Measurements from ENCODE around the gene LRRC3.

DNA sequence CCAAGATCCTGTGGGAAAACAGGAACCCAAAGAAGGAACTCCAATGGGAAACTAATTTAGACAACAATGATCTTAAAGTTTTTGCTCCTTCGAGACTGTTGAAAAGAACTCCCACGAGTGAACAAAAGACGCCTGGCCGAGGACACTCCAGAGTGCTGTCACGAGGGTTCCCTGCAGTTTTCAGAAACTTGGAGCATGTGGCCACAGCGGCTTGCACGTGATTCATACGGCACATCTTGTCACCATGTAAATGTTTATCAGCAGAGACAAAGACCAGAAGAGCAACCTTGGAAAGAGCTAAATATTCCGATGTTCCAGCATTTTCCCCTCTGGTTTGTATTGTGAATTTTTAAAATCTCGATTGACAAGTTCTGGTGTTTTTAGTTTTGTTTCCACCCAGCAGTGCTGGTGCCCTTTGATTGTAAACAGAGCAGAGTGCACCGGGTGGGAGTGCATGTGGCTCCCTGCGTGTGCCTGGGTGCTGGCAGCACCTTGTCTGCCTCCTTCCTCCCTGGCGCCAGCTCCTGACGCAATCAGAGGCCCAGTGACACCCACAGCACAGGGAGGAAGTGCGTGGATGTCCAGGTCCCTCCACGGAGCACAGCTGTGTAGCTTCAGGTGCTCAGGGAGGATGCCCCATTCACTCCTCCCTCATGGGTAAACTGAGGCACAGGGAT is 23.0 kb downstream of the LRRC3 start:
- TF ChIP-seq, protein P1, sequence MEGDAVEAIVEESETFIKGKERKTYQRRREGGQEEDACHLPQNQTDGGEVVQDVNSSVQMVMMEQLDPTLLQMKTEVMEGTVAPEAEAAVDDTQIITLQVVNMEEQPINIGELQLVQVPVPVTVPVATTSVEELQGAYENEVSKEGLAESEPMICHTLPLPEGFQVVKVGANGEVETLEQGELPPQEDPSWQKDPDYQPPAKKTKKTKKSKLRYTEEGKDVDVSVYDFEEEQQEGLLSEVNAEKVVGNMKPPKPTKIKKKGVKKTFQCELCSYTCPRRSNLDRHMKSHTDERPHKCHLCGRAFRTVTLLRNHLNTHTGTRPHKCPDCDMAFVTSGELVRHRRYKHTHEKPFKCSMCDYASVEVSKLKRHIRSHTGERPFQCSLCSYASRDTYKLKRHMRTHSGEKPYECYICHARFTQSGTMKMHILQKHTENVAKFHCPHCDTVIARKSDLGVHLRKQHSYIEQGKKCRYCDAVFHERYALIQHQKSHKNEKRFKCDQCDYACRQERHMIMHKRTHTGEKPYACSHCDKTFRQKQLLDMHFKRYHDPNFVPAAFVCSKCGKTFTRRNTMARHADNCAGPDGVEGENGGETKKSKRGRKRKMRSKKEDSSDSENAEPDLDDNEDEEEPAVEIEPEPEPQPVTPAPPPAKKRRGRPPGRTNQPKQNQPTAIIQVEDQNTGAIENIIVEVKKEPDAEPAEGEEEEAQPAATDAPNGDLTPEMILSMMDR (IDR thresholded peaks at IDR 0.05) = no peak
- TF ChIP-seq POLR2A (IDR thresholded peaks at IDR 0.05) = no peak

Data from breast epithelium (tissue), 3 donors.